AG04450 (cell line): Measurements from ENCODE around the gene SLC11A2. TPM values are rescaled to one million over a fixed set of nuclear protein-coding genes. Genes with fewer than 3 reads are reported as not detected.

ENCODE experiments used
- CTCF ChIA-PET: fragments of 300-600, 350-600 bp; formaldehyde crosslinking; extraction: SDS; loops from one replicate; lab custom pipeline; 2022; ENCODE audit warnings: antibody characterized with exemption, inconsistent platforms; lab: Charles Lee
- POLR2A ChIA-PET: fragments of 350-600 bp; formaldehyde crosslinking; extraction: SDS; loops from one replicate; lab custom pipeline; 2021; ENCODE audit warnings: antibody characterized with exemption, inconsistent platforms; lab: Yijun Ruan, JAX
- DNase-seq: peaks from one replicate; pipeline ENCODE4 v3.0.0-alpha.2; 2011; ENCODE audit warnings: low read depth, low spot score
- H3K27ac ChIP-seq: one replicate; pipeline ENCODE4 v1.5.1; 2012; ENCODE audit warnings: low read depth, low read length, control low read depth
- H3K27me3 ChIP-seq: one replicate; pipeline ENCODE4 v1.6.0; 2012; ENCODE audit warnings: low read length; ENCODE audit not compliant: control insufficient read depth, insufficient read depth
- H3K4me3 ChIP-seq: 2 replicates; pipeline ENCODE4 v1.5.1; 2011; ENCODE audit warnings: mild to moderate bottlenecking, low read depth, low read length, control low read depth
- H3K9me3 ChIP-seq: 2 replicates; pipeline ENCODE4 v1.5.1; 2012; ENCODE audit warnings: low read length; ENCODE audit not compliant: control insufficient read depth, insufficient read depth
- polyA plus RNA-seq: library from polyadenylated mRNA; depleted of rRNA; stranded (reverse); fragments of >200 nt; gene quantifications from 2 replicates; pipeline ENCODE4 v1.2.3, GENCODE V29; 2011
- TF ChIP-seq, protein P1 (sequence below): IDR thresholded peaks from 2 replicates; pipeline ENCODE4 v1.5.1; 2011; ENCODE audit warnings: low read depth, low read length, control low read depth, inconsistent platforms

The SLC11A2 gene
- polyA plus RNA-seq, 1 experiment = 91.2 TPM

GRCh38 chr12:51011955-51012354 is 14.2 kb downstream of the SLC11A2 start:
- TF ChIP-seq, protein P1, sequence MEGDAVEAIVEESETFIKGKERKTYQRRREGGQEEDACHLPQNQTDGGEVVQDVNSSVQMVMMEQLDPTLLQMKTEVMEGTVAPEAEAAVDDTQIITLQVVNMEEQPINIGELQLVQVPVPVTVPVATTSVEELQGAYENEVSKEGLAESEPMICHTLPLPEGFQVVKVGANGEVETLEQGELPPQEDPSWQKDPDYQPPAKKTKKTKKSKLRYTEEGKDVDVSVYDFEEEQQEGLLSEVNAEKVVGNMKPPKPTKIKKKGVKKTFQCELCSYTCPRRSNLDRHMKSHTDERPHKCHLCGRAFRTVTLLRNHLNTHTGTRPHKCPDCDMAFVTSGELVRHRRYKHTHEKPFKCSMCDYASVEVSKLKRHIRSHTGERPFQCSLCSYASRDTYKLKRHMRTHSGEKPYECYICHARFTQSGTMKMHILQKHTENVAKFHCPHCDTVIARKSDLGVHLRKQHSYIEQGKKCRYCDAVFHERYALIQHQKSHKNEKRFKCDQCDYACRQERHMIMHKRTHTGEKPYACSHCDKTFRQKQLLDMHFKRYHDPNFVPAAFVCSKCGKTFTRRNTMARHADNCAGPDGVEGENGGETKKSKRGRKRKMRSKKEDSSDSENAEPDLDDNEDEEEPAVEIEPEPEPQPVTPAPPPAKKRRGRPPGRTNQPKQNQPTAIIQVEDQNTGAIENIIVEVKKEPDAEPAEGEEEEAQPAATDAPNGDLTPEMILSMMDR = no peak
- H3K27me3 ChIP-seq = no peaks in the 10 kb centered on the region
- no peak overlapping the region for H3K4me3 ChIP-seq
- POLR2A ChIA-PET = no interaction called here
- no peaks in the 10 kb centered on the region for H3K9me3 ChIP-seq
- no peak overlapping the region for H3K27ac ChIP-seq
- CTCF ChIA-PET = interaction anchor here (1.4 kb wide), 1 partner anchor 10 kb away, joined by 3 read pairs; no protein-coding TSS in a partner anchor
- DNase-seq = no peak

DNA sequence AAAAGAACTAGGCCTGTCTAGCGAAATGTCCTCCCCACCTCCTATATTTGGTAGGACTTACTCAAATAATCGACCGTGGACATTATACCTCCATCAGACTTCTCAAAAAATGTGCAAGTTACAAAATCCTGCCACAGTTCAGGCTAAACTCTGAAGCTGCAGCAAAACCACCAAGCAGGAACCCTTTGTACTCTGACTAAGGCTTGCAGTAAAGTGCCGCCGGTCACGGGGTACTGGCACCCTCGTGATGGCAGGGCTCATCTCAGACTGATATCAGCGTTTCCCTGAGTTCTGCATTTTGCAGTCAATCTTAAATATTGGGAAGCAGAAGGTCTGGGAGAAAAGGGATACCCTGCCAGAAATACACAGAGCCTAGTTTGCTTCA is 17.1 kb downstream of the SLC11A2 start:
- Histone ChIP-seq H3K9me3 (no peaks in the 10 kb centered on the region), H3K27ac (no peak overlapping the region), H3K27me3 (no peaks in the 10 kb centered on the region), H3K4me3 (no peak overlapping the region)
- POLR2A ChIA-PET = no interaction called here
- TF ChIP-seq, protein P1 = no peak
- CTCF ChIA-PET = interaction anchor here (1.4 kb wide), 1 partner anchor 244 kb away, joined by 4 read pairs; no protein-coding TSS in a partner anchor
- DNase-seq = no peak

- DNase-seq = no peak
- H3K9me3 ChIP-seq = no peaks in the 10 kb centered on the region
- H3K27me3 ChIP-seq = no peaks in the 10 kb centered on the region
- ChIA-PET CTCF (interaction anchor here (0.6 to 1.4 kb wide), 2 partner anchors 225 to 243 kb away, joined by 3 to 4 read pairs; no protein-coding TSS in a partner anchor), POLR2A (no interaction called here)
- no peak overlapping the region for H3K4me3 ChIP-seq
- TF ChIP-seq, protein P1 = no peak
- no peak overlapping the region for H3K27ac ChIP-seq
Measured at GRCh38 chr12:51008329-51009055, 17.7 kb downstream of the SLC11A2 start.

- POLR2A ChIA-PET = no interaction called here
- TF ChIP-seq, protein P1 = no peak
- H3K4me3 ChIP-seq = no peak overlapping the region
- H3K27ac ChIP-seq = no peak overlapping the region
- no peaks in the 10 kb centered on the region for H3K9me3 ChIP-seq
- no peak for DNase-seq
- CTCF ChIA-PET = interaction anchor here (1.6 kb wide), 1 partner anchor 335 kb away, joined by 3 read pairs; no protein-coding TSS in a partner anchor
- no peaks in the 10 kb centered on the region for H3K27me3 ChIP-seq
Measured at GRCh38 chr12:51005671-51006070, 20.5 kb downstream of the SLC11A2 start.

DNA sequence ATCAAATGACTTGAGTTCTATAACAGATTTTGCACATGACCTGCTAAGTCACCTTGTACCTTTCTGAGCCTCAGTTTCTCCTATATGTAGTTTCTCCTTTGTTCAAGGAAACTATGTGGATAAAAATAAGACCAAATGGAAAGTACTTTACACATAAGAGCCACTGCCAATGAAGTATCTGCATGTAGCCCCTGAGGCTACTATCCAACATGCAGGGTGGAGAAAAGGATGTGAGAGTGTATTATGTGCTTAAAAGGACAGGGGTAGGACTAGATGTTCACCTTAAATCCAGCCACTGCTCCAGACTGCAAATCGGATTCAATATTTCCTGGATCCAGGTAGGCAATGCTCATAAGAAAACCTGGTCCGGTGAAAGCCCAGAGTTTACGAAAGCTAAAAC is 21.2 kb downstream of the SLC11A2 start:
- no peak overlapping the region for H3K27ac ChIP-seq
- H3K9me3 ChIP-seq = no peaks in the 10 kb centered on the region
- no peak overlapping the region for H3K4me3 ChIP-seq
- CTCF ChIA-PET = interaction anchor here (1.6 kb wide), 1 partner anchor 336 kb away, joined by 3 read pairs; no protein-coding TSS in a partner anchor
- POLR2A ChIA-PET = no interaction called here
- no peaks in the 10 kb centered on the region for H3K27me3 ChIP-seq
- no peak for DNase-seq
- TF ChIP-seq, protein P1 = no peak
